GM19468 (cell line): Measurements from ENCODE around the gene CDC25B.
"Not testable (repeated sequence)": the region's sequence is repeated elsewhere in the genome, so short reads cannot be mapped to it uniquely, and the experiment has no call there.

Source experiments
- ATAC-seq: cut with Tn5 transposase; IDR thresholded peaks from one replicate; pipeline ENCODE4 v1.9.1; 2021; ENCODE audit warnings: mild to moderate bottlenecking, moderate library complexity, moderate number of reproducible peaks; ENCODE audit not compliant: unreplicated experiment; ENCODE audit errors: extremely low read depth

Gene CDC25B

GRCh38 chr20:3784216-3784853 is 11.8 kb upstream of the CDC25B start:
- no peak for ATAC-seq

GRCh38 chr20:3784863-3785239 is 11.3 kb upstream of the CDC25B start:
- no peak for ATAC-seq

- no peak for ATAC-seq
These were observed 10.6 kb upstream of the CDC25B start for GRCh38 chr20:3785240-3786125.

GRCh38 chr20:3786126-3786484 is 10.0 kb upstream of the CDC25B start:
- ATAC-seq: no peak

- peak; percentile 82 for ATAC-seq
These were observed 9.3 kb upstream of the CDC25B start, which contains the start of gene CENPB for GRCh38 chr20:3786665-3787323. TSS of gene CENPB (minus strand) at chr20:3786740. CDS start at chr20:3786483, 257 bp downstream.

- ATAC-seq: no peak
These were observed 8.6 kb upstream of the CDC25B start for GRCh38 chr20:3787324-3788014.

GRCh38 chr20:3788685-3789155 is 7.4 kb upstream of the CDC25B start:
- ATAC-seq: no peak

GRCh38 chr20:3789201-3789600 is 6.9 kb upstream of the CDC25B start:
- not testable (repeated sequence) for ATAC-seq

GRCh38 chr20:3794168-3794567 is 1.9 kb upstream of the CDC25B start:
- not testable (repeated sequence) for ATAC-seq

- no peak for ATAC-seq
These were observed 1.2 kb upstream of the CDC25B start for GRCh38 chr20:3794701-3795420.

GRCh38 chr20:3796477-3797225 is 541 bp downstream of the CDC25B start:
- no peak for ATAC-seq

- no peak for ATAC-seq
These were observed 1.1 kb downstream of the CDC25B start for GRCh38 chr20:3797226-3797545.

GRCh38 chr20:3797592-3798372 is 1.7 kb downstream of the CDC25B start:
- no peak for ATAC-seq

- ATAC-seq: no peak
These were observed 2.3 kb downstream of the CDC25B start for GRCh38 chr20:3798373-3798768.

GRCh38 chr20:3798908-3799248 is 2.8 kb downstream of the CDC25B start:
- no peak for ATAC-seq

GRCh38 chr20:3800256-3800877 is 4.3 kb downstream of the CDC25B start:
- ATAC-seq: no peak

- no peak for ATAC-seq
These were observed 4.8 kb downstream of the CDC25B start for GRCh38 chr20:3800878-3801260.

GRCh38 chr20:3801299-3801698 is 5.2 kb downstream of the CDC25B start:
- ATAC-seq: no peak
